Measurements from ENCODE around the gene RABGAP1. TPM values are rescaled to one million over a fixed set of nuclear protein-coding genes. Genes with fewer than 3 reads are reported as not detected.

RABGAP1 gene
- total and polyA plus RNA-seq, 2 experiments from 2014 or later, result 8.5 to 33.9 TPM

GRCh38 chr9:123131993-123132392, 191.2 kb downstream of the RABGAP1 start (continued):
- TF ChIP-seq, protein P1, sequence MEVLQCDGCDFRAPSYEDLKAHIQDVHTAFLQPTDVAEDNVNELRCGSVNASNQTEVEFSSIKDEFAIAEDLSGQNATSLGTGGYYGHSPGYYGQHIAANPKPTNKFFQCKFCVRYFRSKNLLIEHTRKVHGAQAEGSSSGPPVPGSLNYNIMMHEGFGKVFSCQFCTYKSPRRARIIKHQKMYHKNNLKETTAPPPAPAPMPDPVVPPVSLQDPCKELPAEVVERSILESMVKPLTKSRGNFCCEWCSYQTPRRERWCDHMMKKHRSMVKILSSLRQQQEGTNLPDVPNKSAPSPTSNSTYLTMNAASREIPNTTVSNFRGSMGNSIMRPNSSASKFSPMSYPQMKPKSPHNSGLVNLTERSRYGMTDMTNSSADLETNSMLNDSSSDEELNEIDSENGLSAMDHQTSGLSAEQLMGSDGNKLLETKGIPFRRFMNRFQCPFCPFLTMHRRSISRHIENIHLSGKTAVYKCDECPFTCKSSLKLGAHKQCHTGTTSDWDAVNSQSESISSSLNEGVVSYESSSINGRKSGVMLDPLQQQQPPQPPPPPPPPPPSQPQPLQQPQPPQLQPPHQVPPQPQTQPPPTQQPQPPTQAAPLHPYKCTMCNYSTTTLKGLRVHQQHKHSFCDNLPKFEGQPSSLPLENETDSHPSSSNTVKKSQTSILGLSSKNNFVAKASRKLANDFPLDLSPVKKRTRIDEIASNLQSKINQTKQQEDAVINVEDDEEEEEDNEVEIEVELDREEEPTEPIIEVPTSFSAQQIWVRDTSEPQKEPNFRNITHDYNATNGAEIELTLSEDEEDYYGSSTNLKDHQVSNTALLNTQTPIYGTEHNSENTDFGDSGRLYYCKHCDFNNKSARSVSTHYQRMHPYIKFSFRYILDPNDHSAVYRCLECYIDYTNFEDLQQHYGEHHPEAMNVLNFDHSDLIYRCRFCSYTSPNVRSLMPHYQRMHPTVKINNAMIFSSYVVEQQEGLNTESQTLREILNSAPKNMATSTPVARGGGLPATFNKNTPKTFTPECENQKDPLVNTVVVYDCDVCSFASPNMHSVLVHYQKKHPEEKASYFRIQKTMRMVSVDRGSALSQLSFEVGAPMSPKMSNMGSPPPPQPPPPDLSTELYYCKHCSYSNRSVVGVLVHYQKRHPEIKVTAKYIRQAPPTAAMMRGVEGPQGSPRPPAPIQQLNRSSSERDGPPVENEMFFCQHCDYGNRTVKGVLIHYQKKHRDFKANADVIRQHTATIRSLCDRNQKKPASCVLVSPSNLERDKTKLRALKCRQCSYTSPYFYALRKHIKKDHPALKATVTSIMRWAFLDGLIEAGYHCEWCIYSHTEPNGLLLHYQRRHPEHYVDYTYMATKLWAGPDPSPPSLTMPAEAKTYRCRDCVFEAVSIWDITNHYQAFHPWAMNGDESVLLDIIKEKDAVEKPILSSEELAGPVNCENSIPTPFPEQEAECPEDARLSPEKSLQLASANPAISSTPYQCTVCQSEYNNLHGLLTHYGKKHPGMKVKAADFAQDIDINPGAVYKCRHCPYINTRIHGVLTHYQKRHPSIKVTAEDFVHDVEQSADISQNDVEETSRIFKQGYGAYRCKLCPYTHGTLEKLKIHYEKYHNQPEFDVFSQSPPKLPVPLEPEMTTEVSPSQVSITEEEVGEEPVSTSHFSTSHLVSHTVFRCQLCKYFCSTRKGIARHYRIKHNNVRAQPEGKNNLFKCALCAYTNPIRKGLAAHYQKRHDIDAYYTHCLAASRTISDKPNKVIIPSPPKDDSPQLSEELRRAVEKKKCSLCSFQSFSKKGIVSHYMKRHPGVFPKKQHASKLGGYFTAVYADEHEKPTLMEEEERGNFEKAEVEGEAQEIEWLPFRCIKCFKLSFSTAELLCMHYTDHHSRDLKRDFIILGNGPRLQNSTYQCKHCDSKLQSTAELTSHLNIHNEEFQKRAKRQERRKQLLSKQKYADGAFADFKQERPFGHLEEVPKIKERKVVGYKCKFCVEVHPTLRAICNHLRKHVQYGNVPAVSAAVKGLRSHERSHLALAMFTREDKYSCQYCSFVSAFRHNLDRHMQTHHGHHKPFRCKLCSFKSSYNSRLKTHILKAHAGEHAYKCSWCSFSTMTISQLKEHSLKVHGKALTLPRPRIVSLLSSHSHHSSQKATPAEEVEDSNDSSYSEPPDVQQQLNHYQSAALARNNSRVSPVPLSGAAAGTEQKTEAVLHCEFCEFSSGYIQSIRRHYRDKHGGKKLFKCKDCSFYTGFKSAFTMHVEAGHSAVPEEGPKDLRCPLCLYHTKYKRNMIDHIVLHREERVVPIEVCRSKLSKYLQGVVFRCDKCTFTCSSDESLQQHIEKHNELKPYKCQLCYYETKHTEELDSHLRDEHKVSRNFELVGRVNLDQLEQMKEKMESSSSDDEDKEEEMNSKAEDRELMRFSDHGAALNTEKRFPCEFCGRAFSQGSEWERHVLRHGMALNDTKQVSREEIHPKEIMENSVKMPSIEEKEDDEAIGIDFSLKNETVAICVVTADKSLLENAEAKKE (CRISPR knock-in tag; IDR thresholded peaks at IDR 0.05), result no peak

- peaks cover 10% of the 10 kb centered on the region; the same call in 1 of the 2 replicates for H3K36me3 ChIP-seq (ENCODE audit: insufficient read depth)
- Mint-ChIP-seq H3K4me1 (peaks cover 3% of the 10 kb centered on the region; the same call in 1 of the 3 replicates), H3K27ac (no peak overlapping the region), H3K27me3 (ENCODE audit: insufficient read depth, low read depth, poor library complexity) (no peaks in the 10 kb centered on the region), H3K36me3 (ENCODE audit: low read depth) (peaks cover 13% of the 10 kb centered on the region; the same call in 2 of the 3 replicates), H3K9me3 (no peaks in the 10 kb centered on the region), H3K4me3 (no peak overlapping the region)
- no peak for DNase-seq (ENCODE audit: low spot score)
- no peak for ATAC-seq
- no peak overlapping the region for H3K4me3 ChIP-seq
- H3K9me2 ChIP-seq (ENCODE audit: insufficient read depth), result no peaks in the 10 kb centered on the region
- TF ChIP-seq, protein P2, sequence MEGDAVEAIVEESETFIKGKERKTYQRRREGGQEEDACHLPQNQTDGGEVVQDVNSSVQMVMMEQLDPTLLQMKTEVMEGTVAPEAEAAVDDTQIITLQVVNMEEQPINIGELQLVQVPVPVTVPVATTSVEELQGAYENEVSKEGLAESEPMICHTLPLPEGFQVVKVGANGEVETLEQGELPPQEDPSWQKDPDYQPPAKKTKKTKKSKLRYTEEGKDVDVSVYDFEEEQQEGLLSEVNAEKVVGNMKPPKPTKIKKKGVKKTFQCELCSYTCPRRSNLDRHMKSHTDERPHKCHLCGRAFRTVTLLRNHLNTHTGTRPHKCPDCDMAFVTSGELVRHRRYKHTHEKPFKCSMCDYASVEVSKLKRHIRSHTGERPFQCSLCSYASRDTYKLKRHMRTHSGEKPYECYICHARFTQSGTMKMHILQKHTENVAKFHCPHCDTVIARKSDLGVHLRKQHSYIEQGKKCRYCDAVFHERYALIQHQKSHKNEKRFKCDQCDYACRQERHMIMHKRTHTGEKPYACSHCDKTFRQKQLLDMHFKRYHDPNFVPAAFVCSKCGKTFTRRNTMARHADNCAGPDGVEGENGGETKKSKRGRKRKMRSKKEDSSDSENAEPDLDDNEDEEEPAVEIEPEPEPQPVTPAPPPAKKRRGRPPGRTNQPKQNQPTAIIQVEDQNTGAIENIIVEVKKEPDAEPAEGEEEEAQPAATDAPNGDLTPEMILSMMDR (conservative IDR thresholded peaks at IDR 0.05; ENCODE audit: low read depth in 2 of 2), result no peak
- no peaks in the 10 kb centered on the region for H3K79me2 ChIP-seq (replicated peaks; ENCODE audit: insufficient read depth)
- H3K27ac ChIP-seq (ENCODE audit: low read depth), result no peak overlapping the region
- no peak overlapping the region for H3K4me2 ChIP-seq
- H3F3A ChIP-seq (replicated peaks; ENCODE audit: low read depth), result no peaks in the 10 kb centered on the region
- H2AFZ ChIP-seq, result no peak overlapping the region
- no peaks in the 10 kb centered on the region for H3K4me1 ChIP-seq (ENCODE audit: insufficient read depth)
- no peaks in the 10 kb centered on the region for H3K27me3 ChIP-seq (ENCODE audit: insufficient read depth)
- H4K20me1 ChIP-seq (replicated peaks; ENCODE audit: insufficient read depth), result no peaks in the 10 kb centered on the region; the same call in 1 of the 2 replicates
Observed at GRCh38 chr9:123132696-123133095, 191.9 kb downstream of the RABGAP1 start.

All from GM23338 (cell line).